SK-N-SH treated with all-trans-retinoic acid at 6 μM for 48 hours (cell line): ENCODE measurements around the gene NKX2-3.

Experiments used
- ARNTL ChIP-seq: fragments of 450-650 bp; formaldehyde crosslinking; IDR thresholded peaks from 2 replicates; pipeline ENCODE4 v1.5.0; 2020; ENCODE audit warnings: low read depth, mild to moderate bottlenecking, moderate library complexity, borderline replicate concordance
- CREB5 ChIP-seq: fragments of 250-450 bp; sonication (Bioruptor Pico); IDR thresholded peaks from 2 replicates; pipeline ENCODE4 v1.5.1; 2020; ENCODE audit warnings: low read depth, mild to moderate bottlenecking, moderate library complexity
- ESRRG ChIP-seq: fragments of 250-450 bp; sonication (Bioruptor Pico); IDR thresholded peaks from 2 replicates; pipeline ENCODE4 v1.6.1; 2021; ENCODE audit warnings: mild to moderate bottlenecking
- ZC3H10 ChIP-seq: fragments of 250-450 bp; sonication (Bioruptor Pico); IDR thresholded peaks from 2 replicates; pipeline ENCODE4 v1.5.1; 2021; ENCODE audit warnings: mild to moderate bottlenecking, moderate library complexity
- ZFP3 ChIP-seq: fragments of 250-450 bp; sonication (Bioruptor Pico); IDR thresholded peaks from 2 replicates; pipeline ENCODE4 v1.5.0; 2020; ENCODE audit warnings: mild to moderate bottlenecking, moderate library complexity
- ZNF8 ChIP-seq: fragments of 450-650 bp; formaldehyde crosslinking; IDR thresholded peaks from 2 replicates; pipeline ENCODE4 v1.5.0; 2020; ENCODE audit warnings: mild to moderate bottlenecking, moderate library complexity

- no peak for TF ChIP-seq CREB5
- TF ChIP-seq ARNTL, result no peak
- no peak for TF ChIP-seq ZFP3 (CRISPR knock-in tag)
- TF ChIP-seq ZC3H10 (CRISPR knock-in tag), result no peak
- no peak for TF ChIP-seq ESRRG (CRISPR knock-in tag)
- no peak for TF ChIP-seq ZNF8 (CRISPR knock-in tag)
These were observed 11.6 kb upstream of the NKX2-3 start for GRCh38 chr10:99520847-99521764.
